T-helper 1 cell (primary cell): ENCODE measurements around the gene CDC14A.
"Not testable (repeated sequence)": the region's sequence is repeated elsewhere in the genome, so short reads cannot be mapped to it uniquely, and the experiment has no call there.

Experiments used
- DNase-seq, 5 donors: peaks; one replicate each; pipeline ENCODE4 v3.0.0-alpha.2; 2012 to 2020

CDC14A gene

DNA sequence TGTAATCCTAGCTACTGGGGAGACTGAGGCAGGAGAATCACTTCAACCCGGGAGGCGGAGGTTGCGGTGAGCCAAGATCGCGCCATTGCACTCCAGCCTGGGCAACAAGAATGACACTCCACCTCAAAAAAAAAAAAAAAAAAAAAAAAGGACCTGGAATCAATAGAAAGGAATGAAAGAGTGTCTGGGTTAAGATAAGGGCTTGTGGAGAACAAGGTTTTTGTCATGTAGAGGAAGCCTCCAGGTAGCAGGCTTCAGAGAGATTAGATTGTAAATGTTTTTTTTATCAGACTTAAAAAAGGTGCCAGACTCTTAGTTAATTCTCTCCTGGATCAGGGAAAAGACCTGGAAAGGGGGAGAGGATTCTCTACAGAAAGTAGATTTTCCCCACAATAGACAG lies 14.4 kb upstream of the CDC14A start:
- not testable (repeated sequence) for DNase-seq

DNA sequence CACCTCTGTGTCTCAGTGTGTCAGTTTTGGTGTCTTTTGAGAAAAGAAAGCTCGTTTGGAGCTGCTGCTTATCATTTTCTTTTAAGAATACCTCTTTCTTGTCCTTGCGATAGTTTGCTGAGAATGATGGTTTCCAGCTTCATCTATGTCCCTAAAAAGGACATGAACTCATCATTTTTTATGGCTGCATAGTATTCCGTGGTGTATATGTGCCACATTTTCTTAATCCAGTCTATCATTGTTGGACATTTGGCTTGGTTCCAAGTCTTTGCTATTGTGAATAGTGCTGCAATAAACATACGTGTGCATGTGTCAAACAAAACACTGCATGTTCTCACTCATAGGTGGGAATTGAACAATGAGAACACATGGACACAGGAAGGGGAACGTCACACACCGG lies 12.6 kb upstream of the CDC14A start:
- DNase-seq = not testable (repeated sequence)

DNA sequence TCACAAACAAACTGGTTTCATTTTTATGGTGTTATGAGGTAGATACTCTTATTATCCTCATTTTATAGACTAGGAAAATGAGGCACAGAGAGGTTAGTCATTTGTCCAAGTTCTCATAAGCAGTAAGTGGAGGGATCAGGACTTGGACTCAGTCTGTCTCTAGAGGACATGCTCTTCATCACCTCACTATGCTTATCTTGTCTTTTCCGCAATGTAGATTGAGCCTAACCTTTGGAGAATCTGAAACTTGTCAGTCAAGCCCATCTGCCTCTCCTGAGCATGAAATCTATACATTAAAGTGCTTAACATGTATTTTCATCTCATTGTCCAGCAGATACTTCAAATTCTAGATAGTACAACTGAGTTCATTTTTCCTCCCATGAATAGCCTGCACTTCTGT lies 11.8 kb upstream of the CDC14A start:
- DNase-seq = no peak

- no peak for DNase-seq
Measured at GRCh38 chr1:100342348-100342747, 10.0 kb upstream of the CDC14A start.

- no peak for DNase-seq
Measured at GRCh38 chr1:100343897-100344296, 8.4 kb upstream of the CDC14A start.

DNA sequence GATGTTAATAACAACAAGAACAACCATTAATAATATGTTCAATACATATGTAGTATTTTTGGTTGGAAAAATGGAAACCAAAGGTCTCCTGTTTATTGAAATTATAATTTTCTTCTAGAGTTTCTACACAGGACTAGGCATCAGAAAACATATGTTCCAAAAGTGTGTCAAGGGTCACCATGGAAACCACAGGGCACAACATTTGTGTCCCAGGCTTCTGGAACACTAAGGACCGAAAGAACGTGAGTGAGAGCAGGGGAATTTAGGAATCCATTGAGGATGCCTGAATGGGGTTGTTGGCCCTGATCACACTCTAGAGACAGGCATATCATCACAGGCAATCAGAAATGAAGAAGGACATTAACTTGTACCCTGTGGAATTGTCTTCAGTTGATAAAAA lies 7.5 kb upstream of the CDC14A start:
- no peak for DNase-seq

DNA sequence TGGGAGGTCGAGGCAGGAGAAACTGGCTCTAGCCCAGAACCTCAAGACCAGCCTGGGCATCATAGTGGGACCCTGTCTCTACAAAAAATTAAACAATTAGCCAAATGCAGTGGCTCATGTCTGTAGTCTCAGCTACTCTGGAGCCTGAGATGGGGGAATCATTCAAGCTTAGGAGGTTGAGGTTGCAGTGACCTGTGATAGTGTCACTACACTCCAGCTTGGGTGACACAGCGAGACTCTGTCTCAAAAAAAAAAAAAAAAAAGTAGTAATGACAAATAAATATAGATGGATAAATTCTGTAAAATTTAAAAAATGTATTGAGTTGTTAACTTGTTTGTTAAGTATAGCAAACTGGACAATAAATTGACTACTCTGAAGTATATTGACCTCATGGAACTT lies 5.9 kb upstream of the CDC14A start:
- no peak for DNase-seq

- DNase-seq = no peak
Measured at GRCh38 chr1:100347009-100347966, 5.0 kb upstream of the CDC14A start.

- DNase-seq = no peak
Measured at GRCh38 chr1:100348549-100349144, 3.7 kb upstream of the CDC14A start.

- no peak for DNase-seq
Measured at GRCh38 chr1:100349246-100349645, 3.1 kb upstream of the CDC14A start.

- DNase-seq = no peak
Measured at GRCh38 chr1:100350787-100351094, 1.6 kb upstream of the CDC14A start.

DNA sequence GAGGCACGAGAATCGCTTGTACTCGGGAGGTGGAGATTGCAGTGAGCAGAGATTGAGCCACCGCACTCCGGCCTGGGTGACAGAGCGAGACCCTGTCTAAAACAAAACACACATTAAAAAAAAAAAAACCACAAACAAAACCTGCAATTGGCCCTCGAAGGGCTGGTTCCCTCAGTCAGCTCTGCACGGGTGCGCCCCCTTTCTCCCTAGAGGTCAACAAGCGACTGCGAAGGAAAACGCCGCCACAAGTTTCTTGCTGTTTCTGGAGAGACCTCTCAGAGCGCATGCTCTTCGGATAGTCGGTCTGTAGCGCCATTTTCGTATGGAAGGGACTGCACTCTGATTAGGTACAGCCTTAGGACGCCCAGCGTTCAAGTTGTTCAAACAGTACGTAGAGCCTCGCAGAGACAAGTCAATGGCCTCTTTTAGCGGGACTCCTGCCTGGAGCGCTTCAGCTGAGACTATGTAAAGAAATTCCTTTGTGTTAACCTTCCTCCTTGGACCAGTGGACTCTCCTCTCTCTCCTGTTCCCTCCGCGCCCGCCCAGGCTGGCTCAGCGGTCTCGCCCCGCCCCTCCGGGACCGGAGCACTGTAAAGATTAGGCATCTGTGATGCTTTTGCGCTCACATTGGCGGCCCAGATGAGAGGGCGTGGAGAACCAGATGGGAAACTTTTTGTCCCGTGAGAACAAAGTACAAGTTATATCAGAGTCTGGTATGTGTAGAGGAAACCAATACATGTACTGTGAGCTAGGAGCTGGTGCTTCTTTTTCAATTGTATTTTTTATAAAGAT lies 1.0 kb upstream of the CDC14A start:
- DNase-seq = peak; percentile 79 to 89 (median 86)

- DNase-seq = peak in 4 of 5 donors; percentile 15 to 38 (median 18)
Measured at GRCh38 chr1:100353071-100353801, 930 bp downstream of the CDC14A start.

- DNase-seq = no peak
Measured at GRCh38 chr1:100353988-100354387, 1.7 kb downstream of the CDC14A start.

DNA sequence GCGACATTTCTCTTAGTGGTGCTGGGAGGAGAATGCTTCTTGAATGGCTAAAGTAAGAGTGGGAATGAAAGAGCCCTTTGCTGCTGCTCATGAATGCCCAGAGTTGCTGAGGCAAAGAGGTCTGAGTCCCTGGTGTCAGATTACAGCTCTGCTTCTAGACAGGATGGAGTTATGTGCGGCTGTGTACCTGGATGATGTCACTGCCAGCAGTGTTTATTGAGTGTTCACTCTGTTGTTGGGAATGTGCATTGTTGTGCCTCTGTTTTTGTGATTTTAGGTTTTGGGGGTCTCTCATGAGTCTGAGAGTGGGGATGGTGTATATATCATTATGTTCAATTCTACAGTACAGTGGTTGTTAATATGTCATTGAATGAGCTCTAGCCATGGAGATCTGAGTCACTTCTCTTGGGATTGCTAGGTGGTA lies 2.7 kb downstream of the CDC14A start:
- DNase-seq = peak in 3 of 5 donors; percentile 8 to 42 (median 35)

DNA sequence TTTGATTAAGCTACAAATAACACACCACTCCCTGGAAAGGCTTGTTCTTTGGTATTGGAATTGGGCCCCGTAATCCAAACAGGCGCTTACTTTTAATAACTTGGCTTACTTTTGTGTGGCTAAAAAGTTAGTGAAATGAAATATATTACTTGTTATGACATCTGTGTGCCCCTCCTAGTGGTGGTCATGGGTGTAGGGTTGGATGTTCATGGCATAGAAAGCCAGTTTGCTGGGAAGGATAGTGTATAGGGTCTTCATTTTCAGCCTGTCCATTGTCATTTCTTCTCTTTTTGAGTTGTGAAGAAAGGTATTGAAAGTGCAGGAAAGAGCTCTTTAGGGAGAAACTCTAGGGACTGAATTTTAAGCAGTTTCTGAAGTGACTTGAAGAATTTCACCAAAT lies 5.9 kb downstream of the CDC14A start:
- no peak for DNase-seq

DNA sequence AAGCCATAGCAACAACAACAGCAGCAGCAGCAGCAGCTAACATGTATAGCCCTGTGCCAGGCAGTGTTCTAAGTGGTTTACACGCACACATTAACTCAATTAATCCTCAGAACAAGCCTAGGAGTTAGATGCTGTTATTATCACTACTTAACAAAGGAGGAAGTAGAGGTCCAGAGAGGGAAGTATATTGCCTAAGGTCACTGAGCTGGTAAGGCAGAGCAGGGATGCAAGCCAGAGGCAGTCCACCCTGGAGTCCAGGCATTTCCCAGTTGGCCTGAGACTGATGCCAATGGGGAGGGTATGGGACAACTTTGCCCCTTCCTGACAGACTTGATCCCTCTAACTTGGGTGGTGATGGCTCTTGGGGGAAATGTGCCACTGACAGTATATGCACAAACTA lies 6.8 kb downstream of the CDC14A start:
- no peak for DNase-seq

GRCh38 chr1:100360790-100361510 lies 8.6 kb downstream of the CDC14A start:
- no peak for DNase-seq

DNA sequence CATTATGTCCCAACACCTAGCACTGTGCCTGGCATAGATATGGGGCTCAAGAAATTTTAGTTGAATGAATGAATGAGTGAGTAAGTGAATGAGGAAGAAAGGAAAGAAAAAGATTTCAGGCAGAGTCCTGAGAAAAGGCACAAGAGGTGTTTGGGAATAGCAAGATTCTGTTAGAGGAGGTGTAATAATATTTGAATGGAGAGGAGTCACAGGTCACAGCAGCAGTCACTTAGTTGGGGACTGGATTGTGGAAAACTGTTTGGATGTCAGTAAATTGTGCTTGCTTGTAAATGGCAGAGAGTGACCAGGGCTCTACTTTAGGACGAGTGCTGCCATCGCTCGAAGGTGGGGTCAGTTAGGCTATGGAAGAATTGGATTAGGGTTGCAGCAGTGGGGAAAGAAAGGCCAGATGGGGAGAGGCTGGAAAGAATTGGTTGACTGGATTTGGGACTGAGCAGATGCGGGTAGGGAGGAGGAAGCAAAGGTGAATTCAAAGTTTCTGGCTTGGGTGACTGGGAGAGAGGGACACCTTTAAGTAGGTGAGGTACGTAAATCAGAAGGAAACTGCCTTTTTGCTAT lies 9.3 kb downstream of the CDC14A start:
- no peak for DNase-seq

DNA sequence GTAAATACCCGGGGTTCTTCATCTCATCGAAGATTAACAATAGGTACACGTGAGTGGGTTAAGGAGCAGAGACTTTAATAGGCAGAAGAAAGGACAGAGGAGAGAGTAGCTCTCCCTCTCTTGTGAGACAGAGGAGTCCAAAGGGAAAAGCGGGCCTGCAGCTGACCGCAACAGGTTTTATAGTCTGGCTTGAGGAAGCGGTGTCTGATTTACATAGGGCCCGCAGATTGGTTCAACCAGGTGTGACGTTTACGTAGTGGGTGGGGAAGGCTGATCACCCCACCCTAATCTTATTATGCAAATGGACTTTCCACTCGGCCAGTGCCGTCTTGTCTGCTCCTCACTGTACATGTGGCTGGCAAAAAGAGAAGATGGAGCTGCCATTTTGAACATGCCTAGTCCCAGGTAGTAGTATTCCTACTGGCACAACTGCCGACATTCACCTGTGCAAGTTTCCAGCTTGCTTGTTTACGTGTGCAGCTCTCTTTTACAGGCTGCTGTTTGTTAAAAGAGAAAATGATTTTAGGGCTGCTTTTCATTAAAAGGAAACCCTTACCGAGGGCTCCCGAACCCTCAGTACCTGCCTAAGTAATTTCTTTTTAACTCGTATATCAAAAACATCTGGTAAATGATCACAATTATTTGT lies 10.6 kb downstream of the CDC14A start:
- no peak for DNase-seq

DNA sequence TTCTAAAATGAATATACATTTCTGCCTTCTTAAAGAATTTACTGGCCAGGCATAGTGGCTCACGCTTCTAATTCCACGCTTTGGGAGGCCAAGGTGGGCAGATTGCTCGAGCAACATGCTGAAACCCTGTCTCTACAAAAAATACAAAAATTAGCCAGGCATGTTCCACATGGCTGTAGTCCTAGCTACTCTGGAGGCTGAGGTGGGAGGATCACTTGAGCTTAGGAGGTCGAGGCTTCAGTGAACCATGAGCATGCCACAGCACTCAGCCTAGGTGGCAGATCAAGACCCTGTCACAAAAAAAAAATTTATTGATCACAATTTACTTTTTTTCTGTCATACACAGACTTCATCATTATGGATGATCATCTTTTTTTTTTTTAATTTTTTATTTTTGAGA lies 11.5 kb downstream of the CDC14A start:
- DNase-seq = no peak
